ENCODE results near the gene RPTOR. TPM values are rescaled to one million over a fixed set of nuclear protein-coding genes. Genes with fewer than 3 reads are reported as not detected.

Gene RPTOR
- polyA plus RNA-seq, 1 of the 3 experiments (the other 2 are of a cell fraction) = 14.9 TPM

- TF ChIP-seq ZBTB33 (IDR thresholded peaks at IDR 0.05; ENCODE audit: borderline replicate concordance, low read depth) (no peak), SMC3 (IDR thresholded peaks at IDR 0.05; ENCODE audit: low read depth, low read length) (no peak), SIN3A (IDR thresholded peaks at IDR 0.05; ENCODE audit: borderline replicate concordance, low read depth, low read length) (no peak), GATA2 (CRISPR knock-in tag; IDR thresholded peaks at IDR 0.05) (no peak), RCOR1 (IDR thresholded peaks at IDR 0.05; ENCODE audit: low read length) (no peak), CHD2 (IDR thresholded peaks at IDR 0.05; ENCODE audit: low read length, partially characterized antibody) (no peak), PBX3 (IDR thresholded peaks at IDR 0.05) (no peak), TAF1 (IDR thresholded peaks at IDR 0.05; ENCODE audit: borderline replicate concordance, low read depth, low read length) (no peak), GABPA (IDR thresholded peaks at IDR 0.05; ENCODE audit: low read depth) (no peak)
These were observed 44.2 kb downstream of the RPTOR start (continued) for GRCh38 chr17:80588702-80589383.

DNA sequence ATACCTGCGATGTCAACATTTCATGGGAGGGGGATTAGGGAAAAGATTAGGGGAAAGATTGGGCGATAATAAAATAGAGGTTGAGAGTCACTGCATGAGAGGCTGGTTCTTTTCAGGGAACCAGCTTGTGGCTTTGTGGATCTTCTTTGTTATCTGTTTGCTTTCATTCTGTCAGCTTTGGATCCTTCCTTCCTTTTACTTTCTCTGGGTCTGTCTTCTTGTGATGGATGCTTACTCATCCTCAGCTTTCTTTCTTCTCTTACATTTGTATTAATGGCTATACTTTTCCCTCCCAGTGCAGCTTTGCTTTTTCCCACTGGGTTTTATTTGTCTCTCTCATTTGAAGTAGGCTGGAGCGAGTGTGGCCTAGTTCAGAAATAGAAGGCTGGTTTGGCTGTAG, 47.1 kb downstream of the RPTOR start:
- Histone ChIP-seq H3K4me3 (ENCODE audit: low read depth in 2 of 2, low read length in 1 of 2) (no peak overlapping the region), H3K9me3 (no peaks in the 10 kb centered on the region), H3K4me1 (ENCODE audit: control insufficient read depth in 1 of 2, insufficient read depth in 2 of 2, low read depth in 1 of 2, low read length in 1 of 2) (peaks cover 5 to 7% of the 10 kb centered on the region in 2 experiments; a peak in 2 of 4 replicates), H3K27me3 (ENCODE audit: insufficient read depth) (no peaks in the 10 kb centered on the region), H3K27ac (ENCODE audit: low read depth in 2 of 2, low read length in 1 of 2) (no peak overlapping the region), H3K79me2 (ENCODE audit: insufficient read depth) (peaks cover 85% of the 10 kb centered on the region), H3K36me3 (replicated peaks in 1 of 2; ENCODE audit: control insufficient read depth in 1 of 2, insufficient read depth in 2 of 2, low read length in 1 of 2) (peaks cover 0 to 2% of the 10 kb centered on the region in 2 experiments), H3K4me2 (no peak overlapping the region), H4K20me1 (ENCODE audit: insufficient read depth) (peaks cover 46% of the 10 kb centered on the region), H3K9me2 (no peaks in the 10 kb centered on the region), H2AFZ (ENCODE audit: low read depth) (no peak overlapping the region), H3K9ac (no peak overlapping the region), H3F3A (replicated peaks; ENCODE audit: insufficient read depth) (peaks cover 6% of the 10 kb centered on the region)
- ChIA-PET CTCF (interaction anchor here (0.8 to 2.5 kb wide), 7 partner anchors 15 to 308 kb away, joined by 3 to 22 read pairs (median 3); no protein-coding TSS in a partner anchor), POLR2A (no interaction called here)
- DNase-seq = no peak
- 96% methylated on average over 3 of the region's 3 CpGs for WGBS (ENCODE audit: low lambda C conversion rate)
- no peak for TF ChIP-seq GATA2 (CRISPR knock-in tag; IDR thresholded peaks at IDR 0.05)
- no peak for TF ChIP-seq ELF1 (IDR thresholded peaks at IDR 0.05)
- no peak for TF ChIP-seq EP300 (IDR thresholded peaks at IDR 0.05; ENCODE audit: borderline replicate concordance in 1 of 2, low read depth in 1 of 2, low read length in 1 of 2)
- TF ChIP-seq GABPA (IDR thresholded peaks at IDR 0.05; ENCODE audit: low read depth) = no peak
- TF ChIP-seq, protein P1, sequence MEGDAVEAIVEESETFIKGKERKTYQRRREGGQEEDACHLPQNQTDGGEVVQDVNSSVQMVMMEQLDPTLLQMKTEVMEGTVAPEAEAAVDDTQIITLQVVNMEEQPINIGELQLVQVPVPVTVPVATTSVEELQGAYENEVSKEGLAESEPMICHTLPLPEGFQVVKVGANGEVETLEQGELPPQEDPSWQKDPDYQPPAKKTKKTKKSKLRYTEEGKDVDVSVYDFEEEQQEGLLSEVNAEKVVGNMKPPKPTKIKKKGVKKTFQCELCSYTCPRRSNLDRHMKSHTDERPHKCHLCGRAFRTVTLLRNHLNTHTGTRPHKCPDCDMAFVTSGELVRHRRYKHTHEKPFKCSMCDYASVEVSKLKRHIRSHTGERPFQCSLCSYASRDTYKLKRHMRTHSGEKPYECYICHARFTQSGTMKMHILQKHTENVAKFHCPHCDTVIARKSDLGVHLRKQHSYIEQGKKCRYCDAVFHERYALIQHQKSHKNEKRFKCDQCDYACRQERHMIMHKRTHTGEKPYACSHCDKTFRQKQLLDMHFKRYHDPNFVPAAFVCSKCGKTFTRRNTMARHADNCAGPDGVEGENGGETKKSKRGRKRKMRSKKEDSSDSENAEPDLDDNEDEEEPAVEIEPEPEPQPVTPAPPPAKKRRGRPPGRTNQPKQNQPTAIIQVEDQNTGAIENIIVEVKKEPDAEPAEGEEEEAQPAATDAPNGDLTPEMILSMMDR (IDR thresholded peaks at IDR 0.05) = no peak
- no peak for TF ChIP-seq MEF2A (IDR thresholded peaks at IDR 0.05; ENCODE audit: borderline replicate concordance, low read depth)
- TF ChIP-seq POLR2AphosphoS5 (IDR thresholded peaks at IDR 0.05; ENCODE audit: low read depth, low read length) = no peak
- no peak for TF ChIP-seq NFIC (IDR thresholded peaks at IDR 0.05; ENCODE audit: borderline replicate concordance)
- TF ChIP-seq PBX3 (IDR thresholded peaks at IDR 0.05) = no peak
- no peak for TF ChIP-seq EZH2phosphoT487 (IDR thresholded peaks at IDR 0.05; ENCODE audit: borderline replicate concordance, low read depth)
- TF ChIP-seq, protein P2, sequence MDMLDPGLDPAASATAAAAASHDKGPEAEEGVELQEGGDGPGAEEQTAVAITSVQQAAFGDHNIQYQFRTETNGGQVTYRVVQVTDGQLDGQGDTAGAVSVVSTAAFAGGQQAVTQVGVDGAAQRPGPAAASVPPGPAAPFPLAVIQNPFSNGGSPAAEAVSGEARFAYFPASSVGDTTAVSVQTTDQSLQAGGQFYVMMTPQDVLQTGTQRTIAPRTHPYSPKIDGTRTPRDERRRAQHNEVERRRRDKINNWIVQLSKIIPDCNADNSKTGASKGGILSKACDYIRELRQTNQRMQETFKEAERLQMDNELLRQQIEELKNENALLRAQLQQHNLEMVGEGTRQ (IDR thresholded peaks at IDR 0.05; ENCODE audit: borderline replicate concordance, low read depth, low read length) = no peak
- TF ChIP-seq RCOR1 (IDR thresholded peaks at IDR 0.05; ENCODE audit: low read length) = no peak
- no peak for TF ChIP-seq TEAD4 (IDR thresholded peaks at IDR 0.05; ENCODE audit: borderline replicate concordance, insufficient read depth)
- no peak for TF ChIP-seq MAX (IDR thresholded peaks at IDR 0.05; ENCODE audit: low read depth)
- no peak for TF ChIP-seq SMC3 (IDR thresholded peaks at IDR 0.05; ENCODE audit: low read depth, low read length)
